ENCODE data around the gene KCNIP4.

- TF ChIP-seq POLR2AphosphoS5 (IDR thresholded peaks at IDR 0.05; ENCODE audit: borderline replicate concordance, low read depth, low read length) (no peak), EZH2 (IDR thresholded peaks at IDR 0.05) (no peak), FOXP2 (optimal IDR thresholded peaks at IDR 0.05; ENCODE audit: control extremely low read depth, extremely low read length, insufficient read depth) (no peak)
Observed at GRCh38 chr4:20944451-20944850, 1004.1 kb downstream of the KCNIP4 start.
